Neural cell (in vitro differentiated cells): Measurements from ENCODE around the gene DBNDD1.

Source experiments
- EP300 ChIP-seq: fragments of 450-650 bp; conservative IDR thresholded peaks from 2 replicates; pipeline ENCODE4 v1.6.1; 2014; ENCODE audit warnings: antibody characterized with exemption, mild to moderate bottlenecking, moderate library complexity; ENCODE audit not compliant: poor library complexity, severe bottlenecking
- EZH2 ChIP-seq: fragments of 200-600, 300-800 bp; shearing (Covaris generic), sonication (generic); IDR thresholded peaks from 2 replicates; pipeline ENCODE4 v1.6.1; 2014; ENCODE audit warnings: antibody characterized with exemption, low read length, borderline replicate concordance, mild to moderate bottlenecking; ENCODE audit not compliant: insufficient read depth, poor library complexity, severe bottlenecking
- TF ChIP-seq, protein P1 (sequence below): fragments of 450-650 bp; IDR thresholded peaks from 2 replicates; pipeline ENCODE4 v1.5.1; 2014; ENCODE audit warnings: antibody characterized with exemption, mild to moderate bottlenecking, moderate library complexity; ENCODE audit not compliant: poor library complexity, severe bottlenecking

DNA sequence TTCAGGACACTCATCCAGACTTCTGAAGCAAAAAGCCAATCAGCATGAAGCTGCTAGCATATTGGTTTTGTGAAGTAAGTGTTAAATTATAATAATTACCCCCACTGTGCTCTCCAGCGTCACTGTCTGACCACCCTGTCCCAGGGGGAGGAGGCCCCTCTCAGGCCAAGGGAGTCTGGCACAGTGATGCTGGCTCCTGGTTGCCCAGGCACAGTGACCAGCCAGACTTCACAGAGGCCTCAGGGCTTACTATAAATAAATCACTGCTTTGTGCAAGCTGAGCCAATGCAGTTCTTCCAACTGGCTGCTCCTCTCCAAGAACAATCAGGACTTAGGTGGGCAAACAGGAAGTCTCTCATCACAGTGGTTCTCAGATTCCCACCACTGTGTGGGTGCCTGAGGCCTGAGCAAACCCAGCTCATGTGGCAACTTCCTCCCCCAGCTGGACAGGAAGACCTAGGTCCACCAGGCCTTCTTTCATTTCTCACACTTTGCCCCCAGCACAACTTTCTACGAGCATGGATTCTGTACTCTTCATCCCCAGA lies 1.7 kb upstream of the DBNDD1 start:
- TF ChIP-seq EP300 (no peak), EZH2 (no peak)
- TF ChIP-seq, protein P1, sequence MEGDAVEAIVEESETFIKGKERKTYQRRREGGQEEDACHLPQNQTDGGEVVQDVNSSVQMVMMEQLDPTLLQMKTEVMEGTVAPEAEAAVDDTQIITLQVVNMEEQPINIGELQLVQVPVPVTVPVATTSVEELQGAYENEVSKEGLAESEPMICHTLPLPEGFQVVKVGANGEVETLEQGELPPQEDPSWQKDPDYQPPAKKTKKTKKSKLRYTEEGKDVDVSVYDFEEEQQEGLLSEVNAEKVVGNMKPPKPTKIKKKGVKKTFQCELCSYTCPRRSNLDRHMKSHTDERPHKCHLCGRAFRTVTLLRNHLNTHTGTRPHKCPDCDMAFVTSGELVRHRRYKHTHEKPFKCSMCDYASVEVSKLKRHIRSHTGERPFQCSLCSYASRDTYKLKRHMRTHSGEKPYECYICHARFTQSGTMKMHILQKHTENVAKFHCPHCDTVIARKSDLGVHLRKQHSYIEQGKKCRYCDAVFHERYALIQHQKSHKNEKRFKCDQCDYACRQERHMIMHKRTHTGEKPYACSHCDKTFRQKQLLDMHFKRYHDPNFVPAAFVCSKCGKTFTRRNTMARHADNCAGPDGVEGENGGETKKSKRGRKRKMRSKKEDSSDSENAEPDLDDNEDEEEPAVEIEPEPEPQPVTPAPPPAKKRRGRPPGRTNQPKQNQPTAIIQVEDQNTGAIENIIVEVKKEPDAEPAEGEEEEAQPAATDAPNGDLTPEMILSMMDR, result no peak
